K562 (cell line): ENCODE measurements around the gene TSPYL4. TPM values are rescaled to one million over a fixed set of nuclear protein-coding genes. Genes with fewer than 3 reads are reported as not detected.

Source experiments
- ATAC-seq: fragments of 200-7000 bp; cut with Tn5 transposase; 3 replicates; pipeline ENCODE4 v1.9.1; 2020; ENCODE audit warnings: moderate library complexity
- BruUV-seq: library from RNA; stranded (reverse); fragments of 400-500 nt; replicated peaks from 2 replicates; lab custom pipeline; 2021; lab: Mats Ljungman, UMichigan
- CTCF ChIA-PET: fragments of 300-600 bp; formaldehyde crosslinking; extraction: SDS; loops from one replicate; lab custom pipeline; 2021; ENCODE audit warnings: low intra/inter-chr PET ratio; lab: Yijun Ruan, JAX
- POLR2A ChIA-PET: fragments of 300-600, 350-650 bp; sonication (Branson Sonifier 250); formaldehyde crosslinking; extraction: SDS; loops from one replicate; lab custom pipeline; 2021; ENCODE audit warnings: antibody characterized with exemption, inconsistent platforms; lab: Yijun Ruan, JAX
- DNase-seq, 4 experiments: peaks; one replicate each; pipeline versions ENCODE4 v3.0.0 to v3.0.0-alpha.2; 2011 to 2018; ENCODE audit warnings: low spot score in 3 of 4, mixed read lengths in 3 of 4; ENCODE audit errors: extremely low read depth in 1 of 4
- FAIRE-seq: peaks from 2 replicates; lab custom pipeline; 2011; peaks lifted over from hg19 to GRCh38; lab: Jason Lieb, UNC
- H2AFZ ChIP-seq: 2 replicates; pipeline ENCODE4 v1.6.0; 2011; ENCODE audit warnings: low read depth, low read length, control low read depth, inconsistent platforms
- H3K27ac ChIP-seq: fragments of 200-600 bp; 3 replicates; pipeline ENCODE4 v1.8.0; 2011; ENCODE audit warnings: low read depth, mild to moderate bottlenecking, control low read depth, inconsistent platforms, low read length, moderate library complexity, mixed read lengths; ENCODE audit errors: extremely low read depth
- H3K27me3 ChIP-seq, 2 experiments: fragments of 300-600 bp in 1 of 2; 2 replicates in 1 of 2; 3 replicates in 1 of 2; pipeline versions ENCODE4 v1.6.0 to v1.8.0; 2011; ENCODE audit warnings: inconsistent platforms in 2 of 2, low read length in 2 of 2, mild to moderate bottlenecking in 1 of 2, mixed read lengths in 1 of 2, moderate library complexity in 1 of 2; ENCODE audit not compliant: control insufficient read depth in 2 of 2, insufficient read depth in 2 of 2
- H3K36me3 ChIP-seq: fragments of 300-600 bp; 3 replicates; pipeline ENCODE4 v1.8.0; 2011; ENCODE audit warnings: mild to moderate bottlenecking, low read length, inconsistent platforms; ENCODE audit not compliant: control insufficient read depth, insufficient read depth
- H3K4me1 ChIP-seq, 2 experiments: fragments of 200-600 bp in 1 of 2; replicated peaks in 1 of 2; 2 replicates in 1 of 2; 3 replicates in 1 of 2; pipeline versions ENCODE4 v1.5.1 to v1.8.0; 2011; ENCODE audit warnings: inconsistent platforms in 2 of 2, low read length in 2 of 2, mild to moderate bottlenecking in 1 of 2, mixed read lengths in 1 of 2, moderate library complexity in 1 of 2; ENCODE audit not compliant: control insufficient read depth in 2 of 2, insufficient read depth in 2 of 2
- H3K4me2 ChIP-seq: 2 replicates; pipeline ENCODE4 v1.6.1; 2011; ENCODE audit warnings: low read length, control low read depth, inconsistent platforms, mixed read lengths; ENCODE audit not compliant: insufficient read depth
- H3K4me3 ChIP-seq: fragments of 200-600 bp; sonication (generic), shearing (Covaris generic); 2 replicates; pipeline ENCODE4 v1.5.1; 2016; ENCODE audit warnings: control low read depth, inconsistent platforms
- H3K79me2 ChIP-seq: fragments of 200-600 bp; 3 replicates; pipeline ENCODE4 v1.8.0; 2011; ENCODE audit warnings: low read length, inconsistent platforms; ENCODE audit not compliant: control insufficient read depth, insufficient read depth
- H3K9ac ChIP-seq, 2 experiments: 2 replicates each; pipeline versions ENCODE4 v1.6.0 to v1.6.1; 2011; ENCODE audit warnings: low read depth in 2 of 2, low read length in 2 of 2, control low read depth in 1 of 2, inconsistent platforms in 1 of 2, mild to moderate bottlenecking in 1 of 2, mixed read lengths in 1 of 2; ENCODE audit not compliant: insufficient read depth in 1 of 2
- H3K9me1 ChIP-seq: one replicate; pipeline ENCODE4 v1.6.0; 2011; ENCODE audit warnings: inconsistent platforms, mild to moderate bottlenecking, low read length, moderate library complexity; ENCODE audit not compliant: control insufficient read depth, insufficient read depth
- H3K9me3 ChIP-seq: replicated peaks from 2 replicates; pipeline ENCODE4 v1.5.1; 2011; ENCODE audit warnings: low read depth, low read length, inconsistent platforms; ENCODE audit not compliant: control insufficient read depth, insufficient read depth
- H4K20me1 ChIP-seq: replicated peaks from 2 replicates; pipeline ENCODE4 v1.6.1; 2011; ENCODE audit warnings: low read length, inconsistent platforms, mixed read lengths; ENCODE audit not compliant: control insufficient read depth, insufficient read depth
- ARID1B ChIP-seq: fragments of 450-650 bp; IDR thresholded peaks from 2 replicates; pipeline ENCODE4 v1.6.1; 2016; ENCODE audit warnings: antibody characterized with exemption, mild to moderate bottlenecking, inconsistent platforms
- ARID2 ChIP-seq: fragments of 450-650 bp; IDR thresholded peaks from 2 replicates; pipeline ENCODE4 v1.6.1; 2017; ENCODE audit warnings: antibody characterized with exemption, mild to moderate bottlenecking
- BRD9 ChIP-seq: fragments of 450-650 bp; IDR thresholded peaks from 2 replicates; pipeline ENCODE4 v1.6.1; 2018; ENCODE audit warnings: low read depth; ENCODE audit not compliant: partially characterized antibody
- FOS ChIP-seq: IDR thresholded peaks from 3 replicates; pipeline ENCODE4 v1.6.1; 2011; ENCODE audit not compliant: insufficient read length; ENCODE audit errors: extremely low read depth
- FOXA1 ChIP-seq: fragments of 450-650 bp; IDR thresholded peaks from 2 replicates; pipeline ENCODE4 v1.6.1; 2016; ENCODE audit warnings: mild to moderate bottlenecking, borderline replicate concordance
- GABPB1 ChIP-seq: sonication (generic); formaldehyde crosslinking; IDR thresholded peaks from 2 replicates; pipeline ENCODE4 v1.8.0; 2022; ENCODE audit warnings: mild to moderate bottlenecking, missing genetic modification reagents
- GTF2B ChIP-seq: IDR thresholded peaks from 2 replicates; pipeline ENCODE4 v1.6.1; 2011; ENCODE audit not compliant: insufficient read length; ENCODE audit errors: extremely low read depth
- JUNB ChIP-seq: fragments of 450-650 bp; formaldehyde crosslinking; conservative IDR thresholded peaks from 2 replicates; pipeline ENCODE4 v1.4.0; 2020; ENCODE audit warnings: mild to moderate bottlenecking
- JUND ChIP-seq, 2 experiments: IDR thresholded peaks; 2 replicates in 1 of 2; 3 replicates in 1 of 2; pipeline ENCODE4 v1.6.1; 2011; ENCODE audit warnings: borderline replicate concordance in 2 of 2, low read depth in 2 of 2, low read length in 2 of 2, improper control_type of control experiment in 1 of 2, missing biosample characterization in 1 of 2, missing genetic modification characterization in 1 of 2, missing genetic modification reagents in 1 of 2
- MAFG ChIP-seq: fragments of 450-650 bp; conservative IDR thresholded peaks from 2 replicates; pipeline ENCODE4 v1.6.1; 2016; ENCODE audit warnings: missing genetic modification characterization, missing compliant biosample characterization
- MCM7 ChIP-seq, 2 experiments: fragments of 450-650 bp; IDR thresholded peaks; 2 replicates each; pipeline ENCODE4 v1.6.1; 2016 to 2018
- PTBP1 ChIP-seq: fragments of 200-400 bp; formaldehyde crosslinking; IDR thresholded peaks from 2 replicates; pipeline ENCODE4 v1.6.1; 2017; ENCODE audit warnings: low read depth, low read length
- SAFB2 ChIP-seq: fragments of 200-400 bp; formaldehyde crosslinking; IDR thresholded peaks from 2 replicates; pipeline ENCODE4 v1.6.1; 2018; ENCODE audit warnings: borderline replicate concordance, low read length, low read depth, moderate library complexity; ENCODE audit not compliant: severe bottlenecking
- SOX6 ChIP-seq: fragments of 450-650 bp; IDR thresholded peaks from 2 replicates; pipeline ENCODE4 v1.6.1; 2014; ENCODE audit warnings: mild to moderate bottlenecking
- ZBTB7A ChIP-seq: IDR thresholded peaks from 2 replicates; pipeline ENCODE4 v1.6.1; 2011; ENCODE audit warnings: low read depth, mild to moderate bottlenecking, low read length, moderate library complexity, borderline replicate concordance; ENCODE audit not compliant: control insufficient read depth
- ZNF165 ChIP-seq: fragments of 250-450 bp; sonication (Bioruptor Pico); IDR thresholded peaks from 2 replicates; pipeline ENCODE4 v1.4.0; 2020; ENCODE audit warnings: borderline replicate concordance
- ZNF253 ChIP-seq: fragments of 250-450 bp; sonication (Bioruptor Pico); conservative IDR thresholded peaks from 2 replicates; pipeline ENCODE4 v1.6.1; 2021; ENCODE audit warnings: mild to moderate bottlenecking
- WGBS: fragments of 100-300 bp; shearing (Covaris generic); methylation state at CpG from one replicate; pipeline ENCODE4 v1.1.6; 2016; ENCODE audit warnings: low coverage, mixed read lengths; ENCODE audit not compliant: insufficient coverage; ENCODE audit errors: missing lambda C conversion rate; 5-methylcytosine and 5-hydroxymethylcytosine counted together
- in situ Hi-C: fragments of 300-500 bp; cut with MboI; formaldehyde crosslinking; loops from 4 replicates; pipeline ENCODE4 v1.15.0; 2018; ENCODE audit warnings: inconsistent platforms, mixed read lengths
- intact Hi-C: fragments of 100-400 bp; cut with micrococcal nuclease; formaldehyde crosslinking; loops from 2 replicates; pipeline ENCODE4 v1.14.2; 2022
- polyA plus RNA-seq, 8 experiments: library from polyadenylated mRNA; depleted of rRNA in 4 of 8; stranded (reverse) in 5 of 8; unstranded in 3 of 8; fragments of >200 nt; fragmentation: Nextera tagmentation in 2 of 8; fragmentation: Illumina TruSeq in 1 of 8; extraction: Ambion mirVana in 2 of 8; extraction: Trizol in 1 of 8; gene quantifications; 2 replicates each; pipeline versions ENCODE4 v1.2.1 to v1.2.3, GENCODE V29; 2011 to 2014; ENCODE audit warnings: inconsistent platforms in 1 of 8, missing spikeins in 1 of 8
- total RNA-seq, 7 experiments: library from RNA; depleted of rRNA in 6 of 7; stranded (reverse); fragments of >200 nt in 6 of 7; fragmentation: Illumina TruSeq in 2 of 7; extraction: Trizol in 2 of 7; gene quantifications; 2 replicates each; pipeline versions ENCODE4 v1.2.1 to v1.2.3, GENCODE V29; 2011 to 2021; ENCODE audit warnings: low replicate concordance in 1 of 7
- TF ChIP-seq, protein P1 (sequence below): fragments of 450-650 bp; conservative IDR thresholded peaks from 2 replicates; pipeline ENCODE4 v1.6.1; 2016; ENCODE audit warnings: missing genetic modification characterization, low read depth, mild to moderate bottlenecking, missing compliant biosample characterization, moderate library complexity
- TF ChIP-seq, protein P2 (sequence below): sonication (generic); formaldehyde crosslinking; IDR thresholded peaks from 2 replicates; pipeline ENCODE4 v1.4.0; 2020; ENCODE audit warnings: mild to moderate bottlenecking, missing genetic modification reagents

TSPYL4 gene
- total and polyA plus RNA-seq, 9 of the 15 experiments (the other 6 are each of a cell fraction or from before 2014, with no cell fraction given): 0.69 to 18.0 (median 9.1) TPM

GRCh38 chr6:116221911-116222310 is 32.0 kb downstream of the TSPYL4 start (continued):
- TF ChIP-seq ZBTB7A: no peak
- TF ChIP-seq SAFB2: no peak
- no peak for TF ChIP-seq GABPB1 (CRISPR knock-in tag)
- TF ChIP-seq FOXA1: no peak
- no peak for TF ChIP-seq BRD9
- no peak for TF ChIP-seq GTF2B

DNA sequence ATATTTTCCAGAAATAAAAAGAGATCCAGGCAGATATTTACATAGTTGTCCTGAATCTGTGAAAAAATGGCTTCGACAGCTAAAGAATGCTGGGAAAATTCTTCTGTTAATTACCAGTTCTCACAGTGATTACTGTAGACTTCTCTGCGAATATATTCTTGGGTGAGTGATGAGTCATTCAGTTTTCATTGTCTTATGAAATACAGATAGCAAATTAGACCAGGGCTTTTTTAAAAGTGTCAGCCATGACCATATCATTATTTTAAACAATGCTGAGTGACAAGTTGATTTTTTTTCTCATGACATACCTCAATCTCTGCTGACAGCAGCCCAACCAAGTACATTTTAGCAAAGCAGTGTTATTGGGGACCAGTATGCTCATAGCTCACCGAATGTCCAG is 32.8 kb downstream of the TSPYL4 start:
- Histone ChIP-seq H3K27ac (no peak overlapping the region), H3K27me3 (no peaks in the 10 kb centered on the region), H4K20me1 (no peaks in the 10 kb centered on the region), H3K9me3 (no peaks in the 10 kb centered on the region), H3K79me2 (no peaks in the 10 kb centered on the region), H3K4me2 (no peak overlapping the region), H3K4me3 (no peak overlapping the region), H3K9ac (no peak overlapping the region), H3K9me1 (no peaks in the 10 kb centered on the region), H3K4me1 (peaks cover 0 to 3% of the 10 kb centered on the region in 2 experiments; a peak in 2 of 5 replicates), H3K36me3 (no peaks in the 10 kb centered on the region), H2AFZ (no peak overlapping the region)
- DNase-seq: no peak
- ChIA-PET POLR2A (no interaction called here), CTCF (interaction anchor here (0.6 kb wide), 1 partner anchor 57 kb away, joined by 3 read pairs; no protein-coding TSS in a partner anchor)
- no peak for FAIRE-seq
- WGBS: 45% methylated on average over 3 of the region's 3 CpGs
- intact Hi-C loops: no loop called here
- no peak for ATAC-seq
- in situ Hi-C loops: no loop called here
- BruUV-seq: no TSS peak
- no peak for TF ChIP-seq JUND (IDR thresholded peaks at IDR 0.05; ENCODE audit: borderline replicate concordance, low read depth, low read length)
- peak; percentile 64 for TF ChIP-seq JUND (tag; IDR thresholded peaks at IDR 0.05; ENCODE audit: borderline replicate concordance, low read depth, low read length)
- TF ChIP-seq ARID1B: no peak
- TF ChIP-seq, protein P1, sequence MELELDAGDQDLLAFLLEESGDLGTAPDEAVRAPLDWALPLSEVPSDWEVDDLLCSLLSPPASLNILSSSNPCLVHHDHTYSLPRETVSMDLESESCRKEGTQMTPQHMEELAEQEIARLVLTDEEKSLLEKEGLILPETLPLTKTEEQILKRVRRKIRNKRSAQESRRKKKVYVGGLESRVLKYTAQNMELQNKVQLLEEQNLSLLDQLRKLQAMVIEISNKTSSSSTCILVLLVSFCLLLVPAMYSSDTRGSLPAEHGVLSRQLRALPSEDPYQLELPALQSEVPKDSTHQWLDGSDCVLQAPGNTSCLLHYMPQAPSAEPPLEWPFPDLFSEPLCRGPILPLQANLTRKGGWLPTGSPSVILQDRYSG: no peak
- peak; percentile 37; the same call in 1 of the 2 replicates for TF ChIP-seq MAFG (tag)
- TF ChIP-seq ZNF165 (CRISPR knock-in tag): no peak
- TF ChIP-seq ZNF253: no peak
- TF ChIP-seq FOS: no peak
- TF ChIP-seq JUNB: no peak
- TF ChIP-seq ARID2: no peak
- TF ChIP-seq MCM7 (IDR thresholded peaks at IDR 0.05): no peak
- TF ChIP-seq PTBP1: no peak
- TF ChIP-seq, protein P2, sequence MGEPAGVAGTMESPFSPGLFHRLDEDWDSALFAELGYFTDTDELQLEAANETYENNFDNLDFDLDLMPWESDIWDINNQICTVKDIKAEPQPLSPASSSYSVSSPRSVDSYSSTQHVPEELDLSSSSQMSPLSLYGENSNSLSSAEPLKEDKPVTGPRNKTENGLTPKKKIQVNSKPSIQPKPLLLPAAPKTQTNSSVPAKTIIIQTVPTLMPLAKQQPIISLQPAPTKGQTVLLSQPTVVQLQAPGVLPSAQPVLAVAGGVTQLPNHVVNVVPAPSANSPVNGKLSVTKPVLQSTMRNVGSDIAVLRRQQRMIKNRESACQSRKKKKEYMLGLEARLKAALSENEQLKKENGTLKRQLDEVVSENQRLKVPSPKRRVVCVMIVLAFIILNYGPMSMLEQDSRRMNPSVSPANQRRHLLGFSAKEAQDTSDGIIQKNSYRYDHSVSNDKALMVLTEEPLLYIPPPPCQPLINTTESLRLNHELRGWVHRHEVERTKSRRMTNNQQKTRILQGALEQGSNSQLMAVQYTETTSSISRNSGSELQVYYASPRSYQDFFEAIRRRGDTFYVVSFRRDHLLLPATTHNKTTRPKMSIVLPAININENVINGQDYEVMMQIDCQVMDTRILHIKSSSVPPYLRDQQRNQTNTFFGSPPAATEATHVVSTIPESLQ (CRISPR knock-in tag): no peak
- peak; percentile 58 for TF ChIP-seq SOX6
